Activated CD4-positive, alpha-beta T cell treated with anti-CD3 and anti-CD28 coated beads, Interleukin-2, amount 50 U/mL, for 4 hours (primary cell): ENCODE results near the gene VDR.

Experiments
- DNase-seq, 2 experiments: peaks; one replicate each; pipeline ENCODE4 v3.0.0-alpha.2; 2020

The VDR gene

DNA sequence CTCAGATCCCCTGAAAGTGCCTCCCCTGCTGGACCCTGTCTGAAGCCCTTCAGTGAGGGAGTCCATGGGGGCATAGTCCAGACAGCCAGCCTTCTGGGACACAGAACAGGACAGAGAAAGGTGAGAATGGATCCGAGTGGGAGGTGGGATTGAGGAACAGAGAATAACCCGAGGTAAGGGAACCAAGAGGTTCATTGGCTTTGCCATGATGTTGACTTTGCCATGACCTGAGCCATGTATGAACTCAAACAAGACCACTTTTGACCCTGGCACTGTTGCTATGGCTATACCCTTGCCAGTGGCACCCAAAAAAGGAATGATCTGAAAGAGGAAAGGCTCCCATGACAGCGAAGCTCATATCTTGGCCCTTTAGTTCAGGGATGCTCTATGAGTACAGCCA is 22.6 kb upstream of the VDR start:
- DNase-seq = no peak

DNA sequence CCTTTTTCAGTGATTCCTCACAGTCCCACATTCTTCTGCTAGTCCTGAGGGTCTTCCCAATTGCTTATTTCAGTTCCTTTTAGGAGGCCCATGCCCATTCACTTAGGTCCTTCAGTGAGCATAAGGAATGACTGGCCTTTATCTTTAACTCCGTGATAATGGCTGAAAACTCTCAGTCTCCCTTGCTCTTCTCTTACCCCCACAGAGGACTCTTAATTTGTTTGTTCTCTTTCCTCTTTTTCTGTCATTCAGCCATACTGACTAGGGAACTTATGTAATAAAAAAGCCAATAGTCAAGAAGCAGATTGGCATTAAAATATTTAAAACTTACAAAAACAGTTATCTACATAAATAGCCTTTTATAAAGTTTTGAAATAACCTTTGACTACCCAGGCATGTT is 17.1 kb upstream of the VDR start:
- DNase-seq = no peak

DNA sequence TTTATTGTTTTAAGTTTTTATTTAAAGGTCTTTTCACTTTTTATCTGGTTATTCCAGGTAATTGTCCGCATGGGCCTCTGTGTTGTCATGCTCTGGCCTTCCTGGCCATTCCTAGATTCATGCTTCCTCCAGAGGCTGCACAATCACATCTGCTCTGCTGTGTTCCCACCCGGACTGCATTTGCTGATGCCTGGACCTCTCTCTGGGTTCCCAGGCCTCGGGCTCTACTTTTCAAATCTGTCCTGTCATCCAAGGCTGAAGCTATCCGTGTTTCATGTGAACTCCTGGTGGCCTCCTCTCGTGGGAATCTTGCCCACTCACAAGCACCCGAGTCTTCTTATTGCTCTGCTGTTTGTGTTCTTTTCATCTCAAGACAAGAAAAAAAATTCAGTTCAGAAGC is 16.1 kb upstream of the VDR start:
- DNase-seq = no peak

DNA sequence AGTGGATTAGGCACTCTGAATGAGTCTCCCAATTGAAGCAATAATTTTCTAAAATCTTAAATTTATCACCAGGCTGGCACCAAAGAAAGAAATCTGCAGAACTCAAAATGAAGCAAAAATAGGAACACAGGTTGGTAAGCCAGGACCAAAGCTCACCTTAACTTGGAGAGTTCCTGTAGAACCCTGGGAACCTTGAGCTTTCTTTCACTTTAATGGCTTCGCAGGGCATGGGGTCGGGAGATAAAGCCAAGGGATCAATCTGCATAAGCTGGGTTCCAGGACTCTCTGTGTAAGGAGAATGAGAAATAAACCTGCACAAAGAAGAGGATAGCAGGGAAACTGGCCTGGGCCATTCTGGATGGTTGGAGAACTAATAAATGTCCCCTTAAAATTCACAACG is 8.3 kb upstream of the VDR start:
- no peak for DNase-seq

DNA sequence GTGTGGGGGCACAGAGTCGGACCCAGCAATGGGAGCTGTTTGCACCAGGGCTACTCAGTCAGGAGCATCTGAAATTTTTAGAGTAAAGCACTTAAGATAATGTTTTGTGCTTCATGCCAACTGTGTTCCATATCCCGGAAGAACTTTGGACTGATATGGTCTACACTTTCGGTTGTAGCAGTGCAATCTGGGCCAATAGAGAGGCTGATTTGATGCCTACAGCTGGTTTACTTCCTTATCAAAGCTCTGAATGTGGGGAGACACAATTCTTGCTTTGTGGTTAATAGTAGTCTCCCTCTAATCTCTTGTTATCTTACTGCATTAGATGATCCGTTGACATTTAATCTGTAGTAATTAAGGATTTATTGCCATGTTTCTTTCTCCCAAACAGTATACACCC is 7.8 kb upstream of the VDR start:
- DNase-seq = no peak

DNA sequence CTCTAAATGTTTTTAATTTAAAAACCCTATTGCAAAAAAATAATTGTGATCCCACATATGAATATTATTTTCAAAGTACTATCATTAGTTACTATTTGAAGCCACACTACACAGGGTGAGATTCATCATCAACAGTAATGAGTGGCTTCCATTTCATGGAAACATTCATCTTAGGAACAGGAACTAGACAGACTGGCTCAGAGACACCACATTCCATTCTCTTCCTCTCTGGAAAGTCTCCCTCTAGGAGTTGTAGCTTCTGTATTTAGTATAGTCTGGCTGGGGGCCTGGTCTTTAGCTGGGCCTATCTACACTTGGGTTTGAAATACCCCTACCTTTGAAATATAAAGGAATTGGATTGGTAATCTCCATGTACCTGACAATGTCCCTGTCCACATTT is 6.2 kb upstream of the VDR start:
- DNase-seq = no peak

DNA sequence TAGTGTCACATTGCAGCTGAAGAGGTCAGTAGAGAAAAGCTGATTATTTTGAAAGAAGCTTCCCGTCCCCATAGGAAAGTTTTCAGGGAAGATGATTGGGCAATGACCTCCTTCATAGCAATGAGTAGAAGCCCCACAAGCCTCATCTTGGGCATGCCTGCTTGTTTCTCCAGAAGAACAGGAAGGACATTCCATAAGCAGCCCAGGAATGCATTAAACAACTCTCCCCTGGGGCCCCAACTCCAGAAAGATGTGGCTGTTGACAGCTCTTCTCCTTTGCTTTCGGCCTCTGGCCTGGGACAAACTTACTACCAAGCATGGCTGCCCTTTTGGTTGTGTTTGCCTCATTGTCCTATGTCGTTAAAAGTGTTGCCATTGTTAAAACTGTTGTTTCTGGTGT is 5.7 kb upstream of the VDR start:
- DNase-seq = no peak

DNA sequence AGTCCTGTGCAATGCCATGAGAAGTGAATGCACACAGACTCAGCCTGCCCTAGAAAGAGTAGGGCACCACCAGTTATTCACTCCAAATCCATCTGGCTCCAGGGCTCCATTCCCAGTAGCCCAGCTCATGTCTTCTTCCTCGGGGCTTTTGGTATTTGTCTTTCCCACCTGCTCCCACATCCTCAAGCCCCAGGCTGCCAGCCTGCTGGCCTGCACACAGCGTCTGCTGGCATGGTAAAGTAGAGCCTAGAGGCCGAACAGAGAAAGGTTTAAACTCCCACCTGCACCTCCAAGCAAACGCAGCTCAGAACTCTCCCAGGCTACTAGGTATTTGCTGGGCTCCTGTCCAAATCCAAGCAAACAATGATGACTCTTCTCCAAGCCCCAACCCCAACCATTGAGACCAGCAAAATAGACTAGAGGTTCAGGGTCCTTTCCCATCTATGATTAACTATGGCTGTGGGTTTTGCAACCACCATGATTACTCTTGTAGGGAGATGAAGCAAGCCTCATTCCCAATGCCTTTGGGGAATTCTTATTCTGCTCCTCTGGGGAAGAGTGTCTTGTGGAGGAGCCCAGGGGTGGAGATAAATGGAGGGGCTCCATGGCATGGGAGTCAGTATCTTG is 5.2 kb upstream of the VDR start:
- no peak for DNase-seq

DNA sequence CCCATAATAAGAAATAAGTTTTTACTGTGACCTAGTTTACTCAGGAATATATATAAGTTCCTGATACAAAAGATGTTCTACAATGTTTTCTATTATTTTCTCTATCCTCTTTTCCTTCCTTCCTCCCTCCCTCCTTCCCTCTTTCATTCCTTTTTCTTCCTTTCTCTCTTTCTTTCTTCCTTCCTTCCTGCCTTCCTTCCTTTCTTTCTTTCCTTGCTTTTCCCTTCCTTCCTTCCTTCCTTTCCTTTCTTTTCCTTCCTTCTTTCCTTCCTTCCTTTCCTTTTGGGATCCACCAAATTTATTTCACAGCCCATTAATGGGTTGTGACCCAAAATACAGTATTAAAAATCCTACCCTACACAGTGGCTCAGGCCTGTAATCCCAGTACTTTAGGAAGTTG is 3.9 kb upstream of the VDR start:
- DNase-seq = no peak

DNA sequence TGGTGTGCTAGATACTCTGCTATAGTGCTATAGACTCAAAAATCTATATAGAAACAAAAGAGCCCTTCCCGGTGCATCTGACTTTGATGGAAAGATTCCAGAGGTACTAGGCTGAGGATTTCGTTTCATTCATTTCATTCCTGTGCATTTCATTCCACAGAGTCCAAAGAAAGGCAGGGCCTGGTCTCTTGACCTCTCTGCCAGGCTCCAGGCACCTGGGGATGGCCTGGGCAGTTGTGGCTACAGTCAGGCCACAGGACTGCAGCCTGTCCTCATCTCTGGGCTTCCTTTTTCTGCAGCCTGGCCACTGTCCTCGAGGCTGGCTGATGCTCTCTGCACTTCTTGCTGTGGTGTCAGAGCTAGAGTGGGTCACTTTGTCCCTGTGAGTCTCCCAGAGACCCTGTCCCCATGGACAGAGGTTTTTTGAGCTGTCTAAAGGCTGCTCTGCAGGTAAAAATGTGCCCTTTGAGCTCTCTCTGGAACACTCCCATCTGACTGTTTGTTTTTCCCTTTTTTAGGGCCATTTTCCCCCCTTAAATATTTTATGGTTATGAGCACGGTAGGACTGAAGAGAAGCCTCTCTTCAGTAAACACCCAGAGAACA is 3.2 kb upstream of the VDR start:
- DNase-seq = no peak

DNA sequence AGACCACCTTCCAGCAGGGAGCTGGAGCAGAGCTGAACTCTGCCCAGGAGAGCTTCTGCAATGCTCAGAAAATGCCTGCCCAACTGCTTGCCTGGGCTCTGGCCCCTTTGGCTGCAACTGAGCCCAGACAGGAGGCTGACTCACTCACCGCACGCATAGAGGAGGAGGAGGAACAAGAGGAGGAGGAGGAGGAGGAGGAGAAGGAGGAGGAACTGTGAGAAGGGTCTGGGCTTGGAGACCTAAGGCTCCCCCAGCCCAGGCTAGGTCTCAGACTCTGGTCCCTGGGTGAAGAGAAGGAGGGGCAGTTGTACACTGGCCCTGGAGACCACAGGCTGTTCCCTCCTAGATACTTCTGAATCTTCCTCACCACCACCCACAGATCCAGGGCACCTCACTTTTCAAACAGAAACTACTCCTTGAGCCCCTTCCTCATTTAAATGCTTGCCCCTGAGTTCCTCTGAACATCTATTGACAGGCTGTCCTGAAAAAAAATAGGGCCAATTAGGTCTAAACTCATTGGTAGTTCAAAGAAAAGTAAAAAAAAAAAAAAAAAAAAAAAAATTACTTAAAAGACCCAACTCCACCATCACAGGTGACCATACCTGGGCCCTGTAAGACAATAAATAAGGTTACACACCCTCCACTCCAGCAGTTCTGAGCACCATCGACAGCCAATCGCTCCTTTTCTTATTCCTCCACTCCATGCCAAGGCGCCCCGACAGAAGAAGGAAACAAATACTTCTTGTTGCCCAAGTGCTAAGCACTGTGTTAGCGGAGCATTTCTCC is 674 bp downstream of the VDR start:
- DNase-seq = peak; percentile 58 to 68

DNA sequence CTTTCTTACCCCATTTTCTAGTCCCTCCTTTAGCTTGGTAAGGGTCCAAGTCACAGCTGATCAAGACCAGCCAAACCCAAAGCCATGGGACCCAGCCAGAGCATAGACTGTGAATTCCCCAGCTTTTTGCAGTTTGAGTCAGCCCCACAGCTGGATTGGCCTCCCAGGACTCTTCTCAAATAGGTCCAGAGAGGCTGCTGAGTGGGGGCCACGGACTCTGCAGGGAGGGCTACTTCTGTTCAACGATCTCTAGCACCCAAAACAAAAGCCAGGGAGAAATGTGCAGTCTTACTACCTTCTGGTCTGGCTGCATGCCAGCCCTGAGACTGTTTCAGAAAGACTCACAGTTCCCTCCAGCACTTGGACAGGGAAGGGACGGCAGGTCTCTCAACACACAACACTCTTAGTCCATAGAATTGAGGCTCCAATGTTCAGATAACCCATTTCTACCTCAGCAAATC is 1.6 kb downstream of the VDR start:
- DNase-seq = no peak

DNA sequence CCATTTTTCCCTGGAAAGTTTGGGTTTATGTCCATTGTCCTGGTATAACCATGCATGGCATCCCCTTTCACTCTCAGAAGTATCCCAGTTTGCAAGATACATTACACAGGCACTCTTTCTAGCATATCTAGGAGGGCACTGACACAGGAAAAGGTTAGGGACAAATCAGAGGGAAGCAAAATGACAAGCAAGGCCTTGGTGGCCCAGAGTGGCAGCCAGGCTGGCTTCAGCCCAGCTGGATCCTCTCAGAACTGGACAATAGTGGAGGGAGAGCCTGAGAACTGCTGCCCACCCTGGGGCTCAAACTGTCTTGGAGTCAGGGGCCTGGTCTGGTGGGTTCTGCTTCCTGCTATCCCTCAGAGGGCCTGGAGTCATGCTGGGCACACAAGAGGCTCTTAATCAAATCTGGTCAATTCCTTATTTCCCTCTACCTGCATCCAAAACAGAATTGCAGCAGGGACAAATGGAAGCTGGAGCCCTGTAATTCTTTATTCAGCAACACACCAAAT is 2.6 kb downstream of the VDR start:
- no peak for DNase-seq

DNA sequence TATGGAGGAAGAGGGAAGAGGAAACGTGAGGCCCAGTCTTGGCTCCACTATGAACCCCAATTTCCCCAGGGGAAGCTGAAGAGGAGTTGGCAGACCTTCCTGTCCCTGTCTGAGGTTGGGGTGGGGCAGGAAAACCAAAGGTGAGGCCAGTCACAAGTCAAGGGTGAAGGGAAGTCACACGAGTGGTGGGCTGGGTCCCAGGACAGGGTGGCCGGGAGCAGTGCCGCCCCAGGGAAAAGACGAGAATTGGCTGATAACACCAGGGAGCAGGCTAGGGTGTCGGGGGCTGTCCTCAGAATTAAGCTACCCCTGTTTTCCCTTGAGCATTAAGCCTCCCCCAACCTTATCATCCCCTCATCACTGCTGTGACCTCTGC is 3.1 kb downstream of the VDR start:
- no peak for DNase-seq

DNA sequence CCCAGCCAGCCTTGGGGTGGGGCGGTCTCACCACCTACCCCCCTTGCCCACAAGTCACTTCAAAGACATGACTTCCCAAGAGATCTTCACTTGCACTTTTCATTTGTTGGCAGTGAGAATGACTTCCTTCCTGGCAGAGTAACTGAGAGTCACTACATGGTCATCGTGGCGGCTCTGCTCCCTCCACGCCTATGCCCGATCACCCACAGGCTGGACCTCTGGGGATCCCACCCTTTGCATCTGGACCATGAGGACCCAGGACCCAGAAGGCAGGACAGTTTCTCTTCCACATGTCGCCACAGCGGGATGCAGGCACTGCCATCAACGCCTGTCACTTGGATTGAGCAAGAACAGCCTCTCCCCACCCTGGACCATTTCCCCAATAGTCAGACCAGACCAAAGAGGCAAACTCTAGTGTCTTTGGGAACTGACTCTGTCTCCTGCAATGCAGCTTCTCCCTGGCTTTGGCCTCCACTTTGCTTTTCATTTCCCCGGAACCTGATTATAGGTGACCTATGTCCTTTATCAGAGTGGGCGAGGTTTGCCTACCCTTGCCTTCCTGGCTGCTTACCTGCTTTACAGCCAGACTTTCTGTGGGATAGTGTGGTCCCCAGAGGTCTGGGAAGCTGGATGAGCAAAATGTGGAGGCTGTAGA is 3.6 kb downstream of the VDR start:
- no peak for DNase-seq

DNA sequence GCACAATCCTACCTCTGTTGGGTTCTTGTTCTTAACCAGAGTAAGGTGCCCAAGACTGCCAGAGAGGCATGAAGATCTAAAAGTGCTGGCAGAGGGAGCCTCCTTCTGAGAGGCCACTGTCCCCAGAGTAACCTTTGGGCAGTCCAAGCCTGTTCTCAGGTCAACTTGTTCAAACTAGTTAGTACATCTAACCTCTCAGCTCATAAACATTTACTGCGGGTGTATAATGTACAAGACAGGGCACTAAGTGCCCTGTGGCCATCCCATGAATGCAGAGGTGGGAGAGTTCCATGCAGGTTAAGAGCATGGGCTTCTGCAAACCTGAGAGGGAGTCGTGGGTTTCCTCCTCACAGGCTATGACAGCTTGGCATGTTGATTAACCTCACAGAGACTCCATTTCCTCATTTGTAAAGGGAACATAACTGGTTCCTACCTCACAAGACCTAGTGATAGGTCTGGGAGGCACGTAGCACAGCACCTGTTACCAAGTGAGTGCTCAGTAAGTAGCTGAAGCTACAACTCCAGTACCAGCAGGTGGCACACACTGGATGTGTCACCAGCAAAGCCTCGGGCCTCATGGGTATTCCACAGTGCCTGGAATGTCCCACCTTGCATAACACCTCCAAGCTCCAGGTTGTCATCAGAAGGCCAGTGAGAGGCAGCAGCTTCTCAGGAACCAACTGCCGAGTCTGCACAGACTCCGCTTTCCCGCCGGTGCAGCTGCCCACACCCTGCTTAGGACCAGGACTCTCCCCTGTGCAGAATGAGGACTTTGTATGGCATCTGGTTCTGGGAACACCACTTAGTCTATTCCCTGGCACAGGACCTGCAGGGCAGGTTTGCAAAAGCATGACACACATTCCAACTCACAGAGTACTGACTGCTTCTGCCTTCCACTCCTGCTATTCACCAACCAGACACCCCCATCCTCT is 4.4 kb downstream of the VDR start:
- no peak for DNase-seq

DNA sequence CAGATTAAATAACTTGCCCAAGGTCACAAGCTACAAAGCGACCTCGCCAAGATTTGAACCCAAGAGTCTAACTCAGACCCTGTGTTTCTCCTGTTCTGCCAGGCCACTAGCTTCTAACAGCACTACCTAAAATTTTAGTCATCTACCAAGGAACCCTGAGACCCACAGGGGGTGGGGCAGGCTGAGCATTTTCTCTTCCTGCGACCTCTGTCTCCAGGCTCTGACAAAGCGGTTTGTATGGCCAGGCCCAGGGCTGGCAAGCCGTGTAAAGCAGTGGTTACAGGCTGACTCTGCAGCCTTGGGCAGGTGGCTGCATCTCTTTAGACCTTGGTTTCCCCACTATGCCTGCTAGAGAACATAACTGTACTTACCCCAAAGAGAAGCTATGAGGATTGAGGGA is 5.3 kb downstream of the VDR start:
- DNase-seq = no peak

DNA sequence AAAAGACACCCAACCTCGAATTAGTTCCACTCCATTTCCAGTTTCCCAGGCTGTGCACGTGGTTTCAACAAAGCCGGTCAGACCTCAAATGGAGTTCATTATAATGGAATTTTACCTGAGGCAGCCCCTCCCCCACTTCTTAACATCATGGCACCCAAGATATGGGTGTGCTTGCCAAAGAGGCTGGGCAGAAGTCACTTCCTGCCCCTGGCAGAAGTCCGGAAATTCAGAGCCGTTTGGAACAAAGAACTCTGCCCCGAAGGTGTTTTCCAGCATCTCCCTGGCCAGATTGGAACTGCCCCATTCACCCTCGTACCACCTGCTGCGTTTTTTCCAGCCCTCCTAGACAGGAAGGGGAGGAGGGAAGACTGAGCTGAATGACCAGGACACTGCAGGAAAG is 8.2 kb downstream of the VDR start:
- no peak for DNase-seq

DNA sequence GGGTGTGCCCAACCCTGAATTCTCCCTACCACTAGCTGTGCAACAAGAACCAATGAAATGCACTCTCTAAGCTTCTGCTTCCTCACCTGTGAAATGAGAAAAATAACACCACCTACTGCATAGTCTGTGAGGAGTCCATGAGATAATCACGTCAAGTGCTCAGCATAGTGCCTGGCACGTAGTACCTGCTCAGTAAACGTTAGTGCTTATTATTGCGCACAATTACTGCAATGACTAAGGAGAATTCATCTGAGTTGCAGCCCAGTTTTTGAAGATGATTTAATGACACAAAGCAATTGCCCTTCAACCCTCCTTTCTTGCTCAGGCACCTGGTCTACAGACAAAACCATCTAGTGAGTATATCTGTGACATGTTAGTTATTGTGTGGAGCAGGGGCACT is 8.8 kb downstream of the VDR start:
- no peak for DNase-seq

DNA sequence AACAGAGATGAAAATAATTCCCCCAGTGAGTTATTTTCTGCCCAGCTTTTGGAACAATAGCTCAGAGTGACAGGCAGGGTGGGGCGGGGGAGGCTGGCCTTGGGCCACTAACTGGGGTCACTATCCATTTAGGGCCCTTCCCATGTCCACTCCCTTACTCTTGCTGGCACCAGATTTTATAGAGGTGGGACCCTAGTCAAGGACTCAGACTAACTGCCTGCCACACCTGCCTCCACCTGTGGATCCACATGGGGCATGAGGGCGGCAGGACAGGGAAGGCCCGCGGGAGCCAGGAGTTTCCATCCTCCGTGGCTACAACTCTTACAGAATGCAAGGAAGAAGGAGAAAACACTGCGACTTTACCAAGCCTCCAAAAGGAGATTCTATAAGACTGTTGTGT is 10.1 kb downstream of the VDR start:
- DNase-seq = no peak

DNA sequence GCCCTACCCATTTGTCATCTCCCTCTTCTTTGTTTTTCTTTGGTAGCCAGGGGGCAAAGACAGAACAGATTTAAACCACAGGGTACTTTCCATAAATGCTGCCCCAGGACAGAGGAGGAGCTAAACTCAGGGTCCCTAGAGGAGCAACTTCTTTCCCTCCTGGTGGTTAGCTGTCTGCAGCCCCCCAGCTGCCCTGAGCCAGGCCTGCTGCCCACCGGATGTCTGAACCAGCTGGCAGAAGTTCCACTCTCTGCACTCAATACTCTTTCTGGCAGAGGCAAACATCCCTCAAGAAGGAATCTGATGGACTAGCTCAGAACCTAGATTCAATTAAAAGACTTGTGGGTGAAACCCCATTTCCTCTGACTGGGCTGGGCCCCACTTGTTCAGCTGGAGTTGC is 10.7 kb downstream of the VDR start:
- no peak for DNase-seq

DNA sequence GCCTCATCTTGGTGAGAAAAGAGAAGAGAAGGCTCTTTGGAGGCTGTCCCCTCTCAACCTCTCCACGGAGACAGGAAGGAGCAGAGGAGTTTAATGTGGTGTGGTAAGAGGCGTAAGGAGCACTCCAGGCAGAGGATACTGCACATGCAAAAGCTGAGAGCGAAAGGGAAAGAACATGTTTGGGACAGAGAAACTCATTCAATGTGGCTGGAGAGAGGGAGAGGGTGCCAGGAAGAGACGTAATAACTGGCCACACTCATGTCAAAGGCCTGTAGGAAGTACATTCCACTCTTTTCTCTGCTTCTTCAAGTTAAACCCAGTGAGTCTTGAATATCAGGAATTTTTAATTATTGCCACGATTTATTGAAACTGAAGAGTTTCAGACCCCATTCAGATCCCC is 12.0 kb downstream of the VDR start:
- DNase-seq = no peak

DNA sequence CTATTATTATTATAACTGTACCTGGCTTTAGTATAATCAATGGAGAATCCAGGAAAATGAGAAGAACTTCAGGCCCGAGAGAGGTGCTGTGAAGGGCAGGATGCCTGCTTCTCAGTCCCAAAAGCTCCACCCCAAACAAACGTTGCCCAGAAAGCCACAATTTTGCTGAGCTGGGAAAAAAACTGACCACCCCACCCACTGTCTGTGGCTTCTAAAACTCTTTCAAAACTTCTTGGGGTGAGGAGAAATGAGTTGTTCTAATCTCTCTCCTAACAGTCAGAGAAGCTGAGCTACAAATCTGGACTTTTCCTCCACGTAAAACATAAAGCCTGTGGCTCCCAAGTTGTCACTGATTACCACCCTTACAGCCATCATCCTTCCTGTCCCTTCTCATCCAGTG is 13.4 kb downstream of the VDR start:
- DNase-seq = no peak
